H9 (cell line): ENCODE measurements around the gene CSMD2. TPM values are rescaled to one million over a fixed set of nuclear protein-coding genes. Genes with fewer than 3 reads are reported as not detected.

Experiments used
- DNase-seq: peaks from one replicate; pipeline ENCODE4 v3.0.0-alpha.2; 2017
- H2AFZ ChIP-seq: one replicate; pipeline ENCODE4 v1.6.1; 2013; ENCODE audit warnings: mild to moderate bottlenecking, low read length, control low read depth, moderate library complexity
- H2AK5ac ChIP-seq: 2 replicates; pipeline ENCODE4 v1.6.1; 2013; ENCODE audit warnings: low read length, control low read depth, mixed read lengths; ENCODE audit not compliant: insufficient read length
- H2BK120ac ChIP-seq: one replicate; pipeline ENCODE4 v1.6.1; 2013; ENCODE audit warnings: low read depth, mild to moderate bottlenecking, low read length, control low read depth, inconsistent platforms; ENCODE audit not compliant: poor library complexity, severe bottlenecking
- H2BK12ac ChIP-seq: 2 replicates; pipeline ENCODE4 v1.6.1; 2013; ENCODE audit warnings: low read length, control low read depth, mixed read lengths, low read depth; ENCODE audit not compliant: insufficient read length
- H2BK15ac ChIP-seq: 2 replicates; pipeline ENCODE4 v1.6.1; 2013; ENCODE audit warnings: low read depth, low read length, control low read depth
- H2BK20ac ChIP-seq: one replicate; pipeline ENCODE4 v1.6.1; 2013; ENCODE audit warnings: low read depth, mild to moderate bottlenecking, low read length, control low read depth, inconsistent platforms; ENCODE audit not compliant: poor library complexity, severe bottlenecking
- H2BK5ac ChIP-seq: 2 replicates; pipeline ENCODE4 v1.6.1; 2013; ENCODE audit warnings: low read length, control low read depth, mixed read lengths; ENCODE audit not compliant: insufficient read length
- H3K14ac ChIP-seq: 2 replicates; pipeline ENCODE4 v1.6.1; 2013; ENCODE audit warnings: low read length, control low read depth; ENCODE audit not compliant: insufficient read depth
- H3K18ac ChIP-seq: 2 replicates; pipeline ENCODE4 v1.6.1; 2013; ENCODE audit warnings: low read depth, mild to moderate bottlenecking, mixed read lengths, low read length, control low read depth; ENCODE audit not compliant: insufficient read length
- H3K23ac ChIP-seq: 2 replicates; pipeline ENCODE4 v1.6.1; 2013; ENCODE audit warnings: low read length, control low read depth, mixed read lengths, low read depth; ENCODE audit not compliant: insufficient read length
- H3K23me2 ChIP-seq: 2 replicates; pipeline ENCODE4 v1.6.1; 2013; ENCODE audit warnings: low read depth, mild to moderate bottlenecking, mixed read lengths, low read length, control low read depth; ENCODE audit not compliant: insufficient read length, poor library complexity, severe bottlenecking
- H3K27ac ChIP-seq: 2 replicates; pipeline ENCODE4 v1.5.1; 2013; ENCODE audit warnings: low read length, control low read depth, mixed read lengths, low read depth; ENCODE audit not compliant: insufficient read length
- H3K27me3 ChIP-seq: 2 replicates; pipeline ENCODE4 v1.6.1; 2013; ENCODE audit warnings: low read length, control low read depth, inconsistent platforms; ENCODE audit not compliant: insufficient read depth
- H3K4ac ChIP-seq: 2 replicates; pipeline ENCODE4 v1.6.1; 2013; ENCODE audit warnings: low read depth, mild to moderate bottlenecking, control low read depth, inconsistent platforms, low read length, moderate library complexity
- H3K4me1 ChIP-seq: 2 replicates; pipeline ENCODE4 v1.6.1; 2013; ENCODE audit warnings: low read length, control low read depth, inconsistent platforms; ENCODE audit not compliant: insufficient read depth
- H3K4me2 ChIP-seq: 2 replicates; pipeline ENCODE4 v1.6.1; 2013; ENCODE audit warnings: low read length, control low read depth, mixed read lengths; ENCODE audit not compliant: insufficient read length, insufficient read depth
- H3K56ac ChIP-seq: 2 replicates; pipeline ENCODE4 v1.6.1; 2013; ENCODE audit warnings: low read depth, mild to moderate bottlenecking, mixed read lengths, low read length, control low read depth; ENCODE audit not compliant: insufficient read length
- H3K79me1 ChIP-seq: 2 replicates; pipeline ENCODE4 v1.6.1; 2013; ENCODE audit warnings: low read depth, mild to moderate bottlenecking, moderate library complexity, low read length, control low read depth, inconsistent platforms; ENCODE audit not compliant: insufficient read depth, poor library complexity, severe bottlenecking
- H3K79me2 ChIP-seq: 2 replicates; pipeline ENCODE4 v1.6.1; 2013; ENCODE audit warnings: low read length, control low read depth, inconsistent platforms; ENCODE audit not compliant: insufficient read depth
- H3K9ac ChIP-seq: 2 replicates; pipeline ENCODE4 v1.6.1; 2013; ENCODE audit warnings: low read length, control low read depth, mixed read lengths; ENCODE audit not compliant: insufficient read length; ENCODE audit errors: extremely low read depth
- H3K9me3 ChIP-seq: one replicate; pipeline ENCODE4 v1.6.1; 2013; ENCODE audit warnings: low read depth, low read length, inconsistent platforms; ENCODE audit not compliant: control insufficient read depth
- H3T11ph ChIP-seq: one replicate; pipeline ENCODE4 v1.6.1; 2013; ENCODE audit warnings: mild to moderate bottlenecking, low read length, control low read depth, inconsistent platforms
- H4K20me1 ChIP-seq: one replicate; pipeline ENCODE4 v1.6.1; 2013; ENCODE audit not compliant: control insufficient read depth, insufficient read length, insufficient read depth
- H4K5ac ChIP-seq: 2 replicates; pipeline ENCODE4 v1.6.1; 2013; ENCODE audit warnings: low read depth, mild to moderate bottlenecking, mixed read lengths, low read length, control low read depth; ENCODE audit not compliant: insufficient read length
- H4K8ac ChIP-seq: replicated peaks from 2 replicates; pipeline ENCODE4 v1.6.1; 2013; ENCODE audit warnings: low read length, control low read depth, mixed read lengths, low read depth; ENCODE audit not compliant: insufficient read length
- H4K91ac ChIP-seq: 2 replicates; pipeline ENCODE4 v1.6.1; 2013; ENCODE audit warnings: low read depth, mild to moderate bottlenecking, moderate library complexity, mixed read lengths, low read length, control low read depth; ENCODE audit not compliant: insufficient read length
- H3K27ac Mint-ChIP-seq, 3 experiments: 2 replicates in 2 of 3; 3 replicates in 1 of 3; pipeline ENCODE4 v1.8.0; 2020 to 2021; ENCODE audit warnings: mixed read lengths in 3 of 3, mild to moderate bottlenecking in 1 of 3, moderate library complexity in 1 of 3
- H3K27me3 Mint-ChIP-seq: 2 replicates; pipeline ENCODE4 v1.8.0; 2021; ENCODE audit warnings: low read depth, mild to moderate bottlenecking, moderate library complexity, mixed read lengths
- H3K36me3 Mint-ChIP-seq, 3 experiments: 2 replicates in 2 of 3; 3 replicates in 1 of 3; pipeline ENCODE4 v1.8.0; 2020 to 2021; ENCODE audit warnings: low read depth in 3 of 3, mixed read lengths in 3 of 3; ENCODE audit not compliant: insufficient read depth in 1 of 3
- H3K4me1 Mint-ChIP-seq, 2 experiments: 2 replicates each; pipeline ENCODE4 v1.8.0; 2020; ENCODE audit warnings: mixed read lengths in 2 of 2
- H3K4me3 Mint-ChIP-seq, 2 experiments: 2 replicates in 1 of 2; 3 replicates in 1 of 2; pipeline ENCODE4 v1.8.0; 2020 to 2021; ENCODE audit warnings: mild to moderate bottlenecking in 2 of 2, mixed read lengths in 2 of 2, moderate library complexity in 1 of 2
- H3K9me3 Mint-ChIP-seq, 2 experiments: 2 replicates in 1 of 2; 3 replicates in 1 of 2; pipeline ENCODE4 v1.8.0; 2020; ENCODE audit warnings: mild to moderate bottlenecking in 2 of 2, mixed read lengths in 2 of 2, moderate library complexity in 1 of 2
- CTCF ChIP-seq: fragments of 200-600 bp; sonication (generic); conservative IDR thresholded peaks from 3 replicates; pipeline ENCODE4 v1.8.0; 2021; ENCODE audit warnings: antibody characterized with exemption, mild to moderate bottlenecking
- WGBS: extraction: QIAGEN DNeasy Blood & Tissue Kit; methylation state at CpG from one replicate; pipeline ENCODE4 v1.1.7; 2013; ENCODE audit warnings: missing lambda C conversion rate, low lambda C conversion rate, mixed read lengths; ENCODE audit not compliant: insufficient read length; ENCODE audit errors: extremely low coverage; 5-methylcytosine and 5-hydroxymethylcytosine counted together
- total RNA-seq: library from RNA; stranded (reverse); gene quantifications from 2 replicates; pipeline ENCODE4 v1.2.1, GENCODE V29; 2021

CSMD2 gene
- total RNA-seq, 1 experiment from 2014 or later = 6.4 TPM

- H2BK20ac ChIP-seq = no peak overlapping the region
- no peak overlapping the region for H2BK120ac ChIP-seq
- no peaks in the 10 kb centered on the region for H3K79me2 ChIP-seq
- Mint-ChIP-seq H3K27ac (no peak overlapping the region), H3K4me1 (peaks cover 14 to 23% of the 10 kb centered on the region in 2 experiments), H3K36me3 (peaks cover 0 to 7% (median 4%) of the 10 kb centered on the region in 3 experiments; a peak in 3 of 7 replicates), H3K27me3 (peaks cover 3% of the 10 kb centered on the region; the same call in 1 of the 2 replicates), H3K4me3 (no peak overlapping the region), H3K9me3 (no peaks in the 10 kb centered on the region)
- H2BK15ac ChIP-seq = no peak overlapping the region
- TF ChIP-seq CTCF = no peak
- no peak overlapping the region for H3K14ac ChIP-seq
- no peak overlapping the region for H3K56ac ChIP-seq
- H3K4me1 ChIP-seq = peaks cover under 1% of the 10 kb centered on the region; the same call in 1 of the 2 replicates
- DNase-seq = no peak
- H3K27me3 ChIP-seq = no peaks in the 10 kb centered on the region
- no peak overlapping the region for H4K5ac ChIP-seq
- H3T11ph ChIP-seq = no peak overlapping the region
- H3K9me3 ChIP-seq = no peaks in the 10 kb centered on the region
- no peak overlapping the region for H4K91ac ChIP-seq
- H2AFZ ChIP-seq = no peak overlapping the region
- no peak overlapping the region for H3K4me2 ChIP-seq
- no peak overlapping the region for H2BK5ac ChIP-seq
- H3K27ac ChIP-seq = no peak overlapping the region
- H4K20me1 ChIP-seq = peaks cover 2% of the 10 kb centered on the region
- H3K23me2 ChIP-seq = no peaks in the 10 kb centered on the region
- no peak overlapping the region for H3K9ac ChIP-seq
- H3K18ac ChIP-seq = no peak overlapping the region
- no peak overlapping the region for H2AK5ac ChIP-seq
- H4K8ac ChIP-seq = no peak overlapping the region
- no peak overlapping the region for H2BK12ac ChIP-seq
- no CpG with 5 or more reads among the region's 4 CpGs for WGBS
- H3K4ac ChIP-seq = no peak overlapping the region
- H3K23ac ChIP-seq = no peak overlapping the region
- no peaks in the 10 kb centered on the region for H3K79me1 ChIP-seq
These were observed 140.5 kb downstream of the CSMD2 start for GRCh38 chr1:34024485-34024884.
